HG03575 (cell line): ENCODE measurements around the gene RFT1.

Experiments used
- ATAC-seq: cut with Tn5 transposase; IDR thresholded peaks from one replicate; pipeline ENCODE4 v1.9.1; 2021; ENCODE audit not compliant: unreplicated experiment, insufficient number of reproducible peaks, low FRiP score; ENCODE audit errors: extremely low read depth

RFT1 gene

GRCh38 chr3:53164911-53165310 lies 34.7 kb upstream of the RFT1 start:
- no peak for ATAC-seq

- ATAC-seq, result no peak
Measured at GRCh38 chr3:53163444-53164387, 33.5 kb upstream of the RFT1 start.

GRCh38 chr3:53162672-53163443 lies 32.6 kb upstream of the RFT1 start:
- no peak for ATAC-seq

- ATAC-seq, result no peak
Measured at GRCh38 chr3:53161820-53162671, 31.8 kb upstream of the RFT1 start.

GRCh38 chr3:53161450-53161819 lies 31.2 kb upstream of the RFT1 start:
- no peak for ATAC-seq

- ATAC-seq, result no peak
Measured at GRCh38 chr3:53160660-53161449, 30.6 kb upstream of the RFT1 start, which contains the start of gene PRKCD. Gene PRKCD, plus strand, starts transcription at chr3:53161209. Its CDS starts 17,214 bp downstream, at chr3:53178423.

- no peak for ATAC-seq
Measured at GRCh38 chr3:53160061-53160659, 29.9 kb upstream of the RFT1 start.

GRCh38 chr3:53159156-53160060 lies 29.2 kb upstream of the RFT1 start:
- ATAC-seq, result no peak

- ATAC-seq, result no peak
Measured at GRCh38 chr3:53158765-53159155, 28.5 kb upstream of the RFT1 start.

- no peak for ATAC-seq
Measured at GRCh38 chr3:53157974-53158580, 27.8 kb upstream of the RFT1 start.

GRCh38 chr3:53156368-53156834 lies 26.2 kb upstream of the RFT1 start:
- ATAC-seq, result no peak

GRCh38 chr3:53155760-53156159 lies 25.5 kb upstream of the RFT1 start:
- no peak for ATAC-seq

GRCh38 chr3:53154881-53155285 lies 24.6 kb upstream of the RFT1 start:
- ATAC-seq, result no peak

- no peak for ATAC-seq
Measured at GRCh38 chr3:53153980-53154379, 23.7 kb upstream of the RFT1 start.

GRCh38 chr3:53153264-53153823 lies 23.1 kb upstream of the RFT1 start:
- no peak for ATAC-seq

- no peak for ATAC-seq
Measured at GRCh38 chr3:53151870-53152660, 21.8 kb upstream of the RFT1 start.
